ENCODE data around the gene GRAMD1B.

The GRAMD1B gene

GRCh38 chr11:123544631-123545375, 114.7 kb downstream of the GRAMD1B start:
- Histone ChIP-seq H4K20me1 (ENCODE audit: control insufficient read depth, insufficient read depth, low read depth, low read length) (no peaks in the 10 kb centered on the region), H3K79me2 (ENCODE audit: control insufficient read depth, low read length) (no peaks in the 10 kb centered on the region), H3K27ac (ENCODE audit: low read depth, low read length) (no peak overlapping the region), H3K4me3 (ENCODE audit: low read length) (no peak overlapping the region), H3K27me3 (ENCODE audit: control insufficient read depth, low read length) (peaks cover 5% of the 10 kb centered on the region), H3K9me3 (ENCODE audit: control insufficient read depth, insufficient read depth, low read length) (no peaks in the 10 kb centered on the region), H3K9me2 (replicated peaks; ENCODE audit: control insufficient read depth, low read length) (no peaks in the 10 kb centered on the region), H3K36me3 (ENCODE audit: control insufficient read depth, low read length) (no peaks in the 10 kb centered on the region), H3K4me2 (ENCODE audit: low read length) (no peak overlapping the region), H3K4me1 (ENCODE audit: control insufficient read depth, low read length) (no peaks in the 10 kb centered on the region), H3F3A (ENCODE audit: control insufficient read depth, insufficient read depth) (no peaks in the 10 kb centered on the region)
- TF ChIP-seq EZH2phosphoT487 (IDR thresholded peaks at IDR 0.05; ENCODE audit: borderline replicate concordance, low read length) = no peak
- TF ChIP-seq CTCF (IDR thresholded peaks at IDR 0.05; ENCODE audit: low read depth, low read length, poor library complexity, severe bottlenecking) = no peak

- H3K36me3 ChIP-seq (ENCODE audit: control insufficient read depth, low read length) = no peaks in the 10 kb centered on the region
- H3F3A ChIP-seq (ENCODE audit: control insufficient read depth, insufficient read depth) = no peaks in the 10 kb centered on the region
- H3K27me3 ChIP-seq (ENCODE audit: control insufficient read depth, low read length) = peaks cover 5% of the 10 kb centered on the region
- H3K9me3 ChIP-seq (ENCODE audit: control insufficient read depth, insufficient read depth, low read length) = no peaks in the 10 kb centered on the region
- no peak overlapping the region for H3K27ac ChIP-seq (ENCODE audit: low read depth, low read length)
- H3K4me3 ChIP-seq (ENCODE audit: low read length) = no peak overlapping the region
- no peaks in the 10 kb centered on the region for H3K4me1 ChIP-seq (ENCODE audit: control insufficient read depth, low read length)
- TF ChIP-seq EZH2phosphoT487 (IDR thresholded peaks at IDR 0.05; ENCODE audit: borderline replicate concordance, low read length) = no peak
- TF ChIP-seq CTCF (IDR thresholded peaks at IDR 0.05; ENCODE audit: low read depth, low read length, poor library complexity, severe bottlenecking) = no peak
- no peak overlapping the region for H3K4me2 ChIP-seq (ENCODE audit: low read length)
- no peaks in the 10 kb centered on the region for H3K9me2 ChIP-seq (replicated peaks; ENCODE audit: control insufficient read depth, low read length)
- H4K20me1 ChIP-seq (ENCODE audit: control insufficient read depth, insufficient read depth, low read depth, low read length) = no peaks in the 10 kb centered on the region
- H3K79me2 ChIP-seq (ENCODE audit: control insufficient read depth, low read length) = no peaks in the 10 kb centered on the region
Measured at GRCh38 chr11:123545726-123546270, 115.7 kb downstream of the GRAMD1B start.

GRCh38 chr11:123546515-123546914, 116.4 kb downstream of the GRAMD1B start:
- H3F3A ChIP-seq (ENCODE audit: control insufficient read depth, insufficient read depth) = no peaks in the 10 kb centered on the region
- no peaks in the 10 kb centered on the region for H3K36me3 ChIP-seq (ENCODE audit: control insufficient read depth, low read length)
- no peak overlapping the region for H3K4me3 ChIP-seq (ENCODE audit: low read length)
- H3K4me2 ChIP-seq (ENCODE audit: low read length) = no peak overlapping the region
- H3K27me3 ChIP-seq (ENCODE audit: control insufficient read depth, low read length) = peaks cover 5% of the 10 kb centered on the region
- H4K20me1 ChIP-seq (ENCODE audit: control insufficient read depth, insufficient read depth, low read depth, low read length) = no peaks in the 10 kb centered on the region
- no peaks in the 10 kb centered on the region for H3K4me1 ChIP-seq (ENCODE audit: control insufficient read depth, low read length)
- TF ChIP-seq EZH2phosphoT487 (IDR thresholded peaks at IDR 0.05; ENCODE audit: borderline replicate concordance, low read length) = no peak
- no peak for TF ChIP-seq CTCF (IDR thresholded peaks at IDR 0.05; ENCODE audit: low read depth, low read length, poor library complexity, severe bottlenecking)
- no peaks in the 10 kb centered on the region for H3K79me2 ChIP-seq (ENCODE audit: control insufficient read depth, low read length)
- H3K9me2 ChIP-seq (replicated peaks; ENCODE audit: control insufficient read depth, low read length) = no peaks in the 10 kb centered on the region
- H3K27ac ChIP-seq (ENCODE audit: low read depth, low read length) = no peak overlapping the region
- H3K9me3 ChIP-seq (ENCODE audit: control insufficient read depth, insufficient read depth, low read length) = no peaks in the 10 kb centered on the region

All from DOHH2 (cell line).